Neural cell (in vitro differentiated cells): ENCODE data around the gene FRY. TPM values are rescaled to one million over a fixed set of nuclear protein-coding genes. Genes with fewer than 3 reads are reported as not detected.

Experiments
- H2AFZ ChIP-seq: fragments of 200-600, 300-800 bp; sonication (generic), shearing (Covaris generic); 2 replicates; pipeline ENCODE4 v1.6.0; 2014; ENCODE audit warnings: low read depth, mild to moderate bottlenecking, antibody characterized with exemption, low read length, moderate library complexity
- H3F3A ChIP-seq: fragments of 200-600 bp; shearing (Covaris generic); 2 replicates; pipeline ENCODE4 v1.6.1; 2016; ENCODE audit warnings: mild to moderate bottlenecking, moderate library complexity, mixed read lengths, antibody characterized with exemption, low read length; ENCODE audit not compliant: insufficient read depth, poor library complexity, severe bottlenecking
- H3K27ac ChIP-seq: fragments of 200-600, 300-800 bp; sonication (generic), shearing (Covaris generic); 2 replicates; pipeline ENCODE4 v1.5.1; 2014; ENCODE audit warnings: mild to moderate bottlenecking, low read length, moderate library complexity
- H3K27me3 ChIP-seq: fragments of 300-800, 200-600 bp; sonication (generic), shearing (Covaris generic); 2 replicates; pipeline ENCODE4 v1.6.0; 2014; ENCODE audit warnings: mild to moderate bottlenecking, low read depth, low read length, moderate library complexity; ENCODE audit not compliant: insufficient read depth
- H3K36me3 ChIP-seq: fragments of 300-800, 200-600 bp; sonication (generic), shearing (Covaris generic); 2 replicates; pipeline ENCODE4 v1.5.1; 2014; ENCODE audit warnings: mild to moderate bottlenecking, antibody characterized with exemption, low read length, moderate library complexity; ENCODE audit not compliant: insufficient read depth
- H3K4me2 ChIP-seq: fragments of 300-800, 200-600 bp; sonication (generic), shearing (Covaris generic); 2 replicates; pipeline ENCODE4 v1.6.0; 2014; ENCODE audit warnings: mild to moderate bottlenecking, low read length
- H3K4me3 ChIP-seq: fragments of 300-800, 200-600 bp; sonication (generic), shearing (Covaris generic); 2 replicates; pipeline ENCODE4 v1.5.1; 2014; ENCODE audit warnings: mild to moderate bottlenecking, low read length, moderate library complexity
- H3K79me2 ChIP-seq: fragments of 200-600 bp; shearing (Covaris generic); replicated peaks from 2 replicates; pipeline ENCODE4 v1.6.0; 2014; ENCODE audit warnings: mild to moderate bottlenecking, low read length, moderate library complexity; ENCODE audit not compliant: insufficient read depth
- H3K9ac ChIP-seq: fragments of 300-800, 200-600 bp; sonication (generic), shearing (Covaris generic); 2 replicates; pipeline ENCODE4 v1.6.1; 2016; ENCODE audit warnings: mild to moderate bottlenecking, low read length, mixed read lengths
- H3K9me2 ChIP-seq: fragments of 200-600 bp; shearing (Covaris generic); 2 replicates; pipeline ENCODE4 v1.6.1; 2016; ENCODE audit warnings: mild to moderate bottlenecking, low read length, mixed read lengths; ENCODE audit not compliant: insufficient read depth
- H3K9me3 ChIP-seq: fragments of 200-600, 300-800 bp; sonication (generic), shearing (Covaris generic); 2 replicates; pipeline ENCODE4 v1.6.1; 2016; ENCODE audit warnings: mild to moderate bottlenecking, mixed run types, low read length, moderate library complexity, mixed read lengths
- H4K20me1 ChIP-seq: fragments of 200-600 bp; shearing (Covaris generic); 2 replicates; pipeline ENCODE4 v1.6.1; 2016; ENCODE audit warnings: mild to moderate bottlenecking, mixed run types; ENCODE audit not compliant: insufficient read depth
- EP300 ChIP-seq: fragments of 450-650 bp; conservative IDR thresholded peaks from 2 replicates; pipeline ENCODE4 v1.6.1; 2014; ENCODE audit warnings: antibody characterized with exemption, mild to moderate bottlenecking, moderate library complexity; ENCODE audit not compliant: poor library complexity, severe bottlenecking
- EZH2 ChIP-seq: fragments of 200-600, 300-800 bp; shearing (Covaris generic), sonication (generic); IDR thresholded peaks from 2 replicates; pipeline ENCODE4 v1.6.1; 2014; ENCODE audit warnings: antibody characterized with exemption, low read length, borderline replicate concordance, mild to moderate bottlenecking; ENCODE audit not compliant: insufficient read depth, poor library complexity, severe bottlenecking
- MXI1 ChIP-seq: fragments of 450-650 bp; conservative IDR thresholded peaks from 2 replicates; pipeline ENCODE4 v1.6.1; 2014; ENCODE audit warnings: antibody characterized with exemption, mild to moderate bottlenecking; ENCODE audit not compliant: poor library complexity, severe bottlenecking
- POLR2AphosphoS5 ChIP-seq: IDR thresholded peaks from 2 replicates; pipeline ENCODE4 v1.6.1; 2012
- RAD21 ChIP-seq: fragments of 450-650 bp; conservative IDR thresholded peaks from 2 replicates; pipeline ENCODE4 v1.6.1; 2014; ENCODE audit warnings: antibody characterized with exemption, mild to moderate bottlenecking, moderate library complexity
- REST ChIP-seq: IDR thresholded peaks from 2 replicates; pipeline ENCODE4 v1.6.1; 2012; ENCODE audit warnings: borderline replicate concordance
- SMC3 ChIP-seq: fragments of 450-650 bp; conservative IDR thresholded peaks from 2 replicates; pipeline ENCODE4 v1.6.1; 2014; ENCODE audit warnings: antibody characterized with exemption, mild to moderate bottlenecking, moderate library complexity; ENCODE audit not compliant: poor library complexity
- TAF1 ChIP-seq: IDR thresholded peaks from 2 replicates; pipeline ENCODE4 v1.6.1; 2012; ENCODE audit warnings: low read depth
- polyA plus RNA-seq: library from polyadenylated mRNA; depleted of rRNA; stranded (reverse); fragments of >200 nt; gene quantifications from 2 replicates; pipeline ENCODE4 v1.2.3, GENCODE V29; 2014
- TF ChIP-seq, protein P1 (sequence below): fragments of 450-650 bp; IDR thresholded peaks from 2 replicates; pipeline ENCODE4 v1.5.1; 2014; ENCODE audit warnings: antibody characterized with exemption, mild to moderate bottlenecking, moderate library complexity; ENCODE audit not compliant: poor library complexity, severe bottlenecking

FRY gene
- polyA plus RNA-seq, 1 donor from 2014 or later: 49.3 TPM

DNA sequence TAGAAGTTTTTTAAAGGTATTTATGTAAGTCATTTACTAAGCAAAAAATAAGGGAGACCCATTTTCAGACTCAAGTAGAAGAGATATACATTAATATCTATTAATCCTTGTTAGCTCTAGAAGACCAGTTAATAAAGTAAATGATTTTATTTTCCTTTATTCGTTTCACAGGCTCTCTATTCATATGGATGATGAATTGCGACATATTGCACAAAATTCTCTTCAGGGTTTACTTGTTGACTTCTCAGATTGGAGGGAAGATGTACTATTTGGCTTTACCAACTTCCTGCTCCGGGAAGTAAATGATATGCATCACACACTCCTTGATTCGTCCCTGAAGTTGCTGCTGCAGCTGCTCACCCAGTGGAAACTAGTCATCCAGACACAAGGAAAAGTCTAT, 139.3 kb downstream of the FRY start:
- no peak overlapping the region for H3K4me3 ChIP-seq
- no peak overlapping the region for H2AFZ ChIP-seq
- no peaks in the 10 kb centered on the region for H3K79me2 ChIP-seq
- H4K20me1 ChIP-seq: no peaks in the 10 kb centered on the region
- H3K27me3 ChIP-seq: no peaks in the 10 kb centered on the region
- H3K4me2 ChIP-seq: no peak overlapping the region
- TF ChIP-seq REST (no peak), TAF1 (no peak), EZH2 (no peak), POLR2AphosphoS5 (no peak), RAD21 (no peak), MXI1 (no peak), SMC3 (no peak)
- TF ChIP-seq, protein P1, sequence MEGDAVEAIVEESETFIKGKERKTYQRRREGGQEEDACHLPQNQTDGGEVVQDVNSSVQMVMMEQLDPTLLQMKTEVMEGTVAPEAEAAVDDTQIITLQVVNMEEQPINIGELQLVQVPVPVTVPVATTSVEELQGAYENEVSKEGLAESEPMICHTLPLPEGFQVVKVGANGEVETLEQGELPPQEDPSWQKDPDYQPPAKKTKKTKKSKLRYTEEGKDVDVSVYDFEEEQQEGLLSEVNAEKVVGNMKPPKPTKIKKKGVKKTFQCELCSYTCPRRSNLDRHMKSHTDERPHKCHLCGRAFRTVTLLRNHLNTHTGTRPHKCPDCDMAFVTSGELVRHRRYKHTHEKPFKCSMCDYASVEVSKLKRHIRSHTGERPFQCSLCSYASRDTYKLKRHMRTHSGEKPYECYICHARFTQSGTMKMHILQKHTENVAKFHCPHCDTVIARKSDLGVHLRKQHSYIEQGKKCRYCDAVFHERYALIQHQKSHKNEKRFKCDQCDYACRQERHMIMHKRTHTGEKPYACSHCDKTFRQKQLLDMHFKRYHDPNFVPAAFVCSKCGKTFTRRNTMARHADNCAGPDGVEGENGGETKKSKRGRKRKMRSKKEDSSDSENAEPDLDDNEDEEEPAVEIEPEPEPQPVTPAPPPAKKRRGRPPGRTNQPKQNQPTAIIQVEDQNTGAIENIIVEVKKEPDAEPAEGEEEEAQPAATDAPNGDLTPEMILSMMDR: no peak
- no peaks in the 10 kb centered on the region for H3K9me2 ChIP-seq
- no peaks in the 10 kb centered on the region for H3K9me3 ChIP-seq
- H3F3A ChIP-seq: no peaks in the 10 kb centered on the region
- H3K9ac ChIP-seq: no peak overlapping the region
- no peak overlapping the region for H3K27ac ChIP-seq
- peaks cover 31% of the 10 kb centered on the region for H3K36me3 ChIP-seq

GRCh38 chr13:32173881-32174280, 142.3 kb downstream of the FRY start:
- Histone ChIP-seq H3K4me2 (no peak overlapping the region), H2AFZ (no peak overlapping the region), H3F3A (no peaks in the 10 kb centered on the region), H3K9me3 (no peaks in the 10 kb centered on the region), H3K9me2 (no peaks in the 10 kb centered on the region), H4K20me1 (no peaks in the 10 kb centered on the region), H3K27me3 (no peaks in the 10 kb centered on the region), H3K27ac (no peak overlapping the region), H3K9ac (no peak overlapping the region), H3K79me2 (no peaks in the 10 kb centered on the region), H3K4me3 (no peak overlapping the region), H3K36me3 (peaks cover 16% of the 10 kb centered on the region)
- TF ChIP-seq RAD21 (no peak), MXI1 (no peak), SMC3 (no peak), POLR2AphosphoS5 (no peak), EP300 (no peak), EZH2 (no peak), TAF1 (no peak), REST (no peak)
- TF ChIP-seq, protein P1: no peak
